GM18867 (cell line): ENCODE data around the gene MBIP.
A peak's percentile ranks its signal among the peaks of the same experiment; 100 is the strongest.
"Not testable (repeated sequence)": the region's sequence is repeated elsewhere in the genome, so short reads cannot be mapped to it uniquely, and the experiment has no call there.

Source experiments
- ATAC-seq: cut with Tn5 transposase; IDR thresholded peaks from one replicate; pipeline ENCODE4 v1.9.1; 2021; ENCODE audit warnings: mild to moderate bottlenecking, moderate library complexity; ENCODE audit not compliant: unreplicated experiment

MBIP gene

GRCh38 chr14:36320200-36320896 lies at the start of gene MBIP:
Gene MBIP, minus strand, starts transcription at chr14:36320637. Its CDS starts 49 bp downstream, at chr14:36320588.
- peak; percentile 98 for ATAC-seq

GRCh38 chr14:36367985-36368774 lies 47.7 kb upstream of the MBIP start:
- ATAC-seq, result no peak

DNA sequence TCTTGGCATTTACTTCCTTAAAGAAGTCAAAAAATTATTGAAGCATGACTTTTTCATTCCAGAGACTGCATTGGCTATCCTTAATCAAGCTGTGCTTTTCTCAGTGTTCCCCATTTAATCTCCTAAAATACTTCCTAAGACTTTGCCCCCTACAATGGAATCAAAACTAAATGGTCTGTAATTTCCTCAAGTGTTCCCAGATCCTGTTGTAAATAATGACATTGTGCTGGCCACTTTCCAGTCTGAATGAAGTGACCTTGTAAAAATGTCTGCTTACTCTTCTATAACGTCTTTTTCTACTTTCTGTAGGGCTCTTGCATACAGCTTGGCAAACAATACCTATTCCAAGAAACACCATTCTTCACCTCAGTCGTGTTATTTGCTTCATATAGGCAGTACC lies 45.3 kb upstream of the MBIP start:
- no peak for ATAC-seq

DNA sequence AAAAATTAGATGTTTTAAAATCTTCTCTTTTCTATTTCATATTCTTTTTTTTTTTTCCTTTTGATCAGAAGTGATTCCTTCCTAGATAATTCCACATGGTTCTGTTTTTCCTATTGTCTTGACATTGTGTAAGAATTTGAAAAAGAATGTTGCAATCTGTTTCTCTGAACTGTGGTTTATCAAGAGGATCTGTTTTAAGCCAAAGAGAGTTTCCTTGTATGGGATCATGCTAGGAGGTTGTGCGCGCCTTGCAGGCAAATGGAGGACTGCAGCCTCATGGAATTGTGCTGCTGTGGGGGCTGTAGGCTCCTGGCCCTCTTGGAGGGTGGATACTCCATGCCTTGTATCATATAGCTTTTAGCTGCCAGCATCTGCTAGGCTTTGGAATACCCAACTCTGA lies 43.3 kb upstream of the MBIP start:
- ATAC-seq, result no peak

GRCh38 chr14:36362648-36363047 lies 42.2 kb upstream of the MBIP start:
- no peak for ATAC-seq

- no peak for ATAC-seq
These were observed 40.9 kb upstream of the MBIP start for GRCh38 chr14:36361210-36361853.

DNA sequence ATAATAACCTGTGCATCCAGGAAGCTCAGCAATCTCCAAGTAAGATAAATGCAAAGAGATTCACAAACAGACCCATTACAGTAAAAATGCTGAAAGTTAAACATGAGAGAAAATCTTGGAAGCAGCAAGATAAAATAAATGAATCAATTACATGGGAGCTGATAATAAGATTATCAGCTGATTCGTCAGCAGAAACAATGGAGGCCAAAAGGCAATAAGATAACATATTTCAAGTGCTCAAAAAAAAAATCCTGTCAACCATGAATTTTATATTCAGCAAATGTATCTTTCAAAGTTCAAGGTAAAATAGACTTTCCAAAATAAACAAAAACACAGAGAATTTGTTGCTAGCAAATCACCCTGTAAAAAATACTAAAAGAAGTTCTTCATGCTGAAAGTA lies 36.4 kb upstream of the MBIP start:
- ATAC-seq, result no peak

DNA sequence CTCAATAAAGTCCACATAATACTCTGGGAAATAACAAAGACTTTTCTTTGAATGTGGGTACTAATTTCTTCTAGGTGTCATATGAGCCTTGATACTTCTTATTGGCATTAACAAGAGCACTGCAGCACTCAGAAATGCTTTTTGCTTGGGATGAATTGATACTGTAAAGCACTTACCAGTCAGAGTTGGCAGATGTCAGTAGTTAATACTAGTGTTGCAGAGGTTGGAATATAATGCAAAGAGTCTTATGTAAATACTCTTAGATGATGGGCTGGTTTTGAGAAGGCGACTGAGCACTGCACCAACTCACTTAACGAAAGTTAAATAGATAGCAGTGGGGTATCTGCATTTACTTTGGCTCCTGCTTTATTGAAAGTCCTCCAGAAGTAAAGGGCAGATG lies 25.6 kb upstream of the MBIP start:
- no peak for ATAC-seq

DNA sequence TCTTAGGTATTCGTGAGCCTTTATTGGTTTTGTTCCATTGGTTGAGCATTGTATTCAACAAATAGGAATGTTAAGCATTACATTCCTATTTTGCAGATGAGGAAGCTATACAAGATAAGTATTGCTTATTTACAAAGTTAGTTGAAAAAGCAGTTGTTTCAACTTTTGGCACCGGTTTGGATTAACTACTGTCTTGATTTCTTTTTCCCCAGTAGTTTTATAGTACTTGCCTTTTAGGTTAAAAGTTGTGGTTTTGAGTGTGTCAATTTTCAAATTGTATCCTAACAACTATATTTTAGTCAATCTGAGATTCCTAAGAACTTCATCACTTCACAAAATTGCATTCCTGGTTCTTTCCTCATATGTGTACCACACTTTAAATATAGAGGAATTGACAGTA lies 23.8 kb upstream of the MBIP start:
- no peak for ATAC-seq

GRCh38 chr14:36341811-36342210 lies 21.4 kb upstream of the MBIP start:
- not testable (repeated sequence) for ATAC-seq

DNA sequence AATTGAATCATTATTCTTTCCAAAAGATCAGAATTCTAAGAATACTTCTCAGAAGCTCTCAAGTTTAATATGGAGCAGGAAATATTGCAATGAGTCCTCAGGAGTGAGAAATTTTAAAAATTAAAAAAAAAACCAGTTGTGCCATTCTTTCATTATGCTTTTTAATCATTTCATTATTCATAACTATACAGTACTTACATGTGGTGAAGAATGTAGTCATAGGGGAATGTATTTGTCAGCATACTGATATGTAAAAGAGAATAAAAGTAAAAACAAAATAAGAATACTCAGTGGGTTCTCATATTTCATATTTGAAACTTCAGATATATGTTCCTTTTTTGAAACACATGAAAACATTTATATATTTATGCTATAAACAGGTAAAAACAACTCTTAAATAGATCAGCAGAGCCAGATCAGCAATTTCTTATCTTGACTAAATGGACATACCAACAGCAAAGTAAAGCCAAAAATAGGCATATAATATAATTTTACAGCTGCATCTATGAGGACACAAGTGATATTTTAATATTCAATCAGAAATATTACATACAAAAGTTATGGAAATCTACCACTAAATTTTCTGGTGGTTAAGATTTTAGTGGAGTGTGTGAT lies 19.9 kb upstream of the MBIP start:
- no peak for ATAC-seq

DNA sequence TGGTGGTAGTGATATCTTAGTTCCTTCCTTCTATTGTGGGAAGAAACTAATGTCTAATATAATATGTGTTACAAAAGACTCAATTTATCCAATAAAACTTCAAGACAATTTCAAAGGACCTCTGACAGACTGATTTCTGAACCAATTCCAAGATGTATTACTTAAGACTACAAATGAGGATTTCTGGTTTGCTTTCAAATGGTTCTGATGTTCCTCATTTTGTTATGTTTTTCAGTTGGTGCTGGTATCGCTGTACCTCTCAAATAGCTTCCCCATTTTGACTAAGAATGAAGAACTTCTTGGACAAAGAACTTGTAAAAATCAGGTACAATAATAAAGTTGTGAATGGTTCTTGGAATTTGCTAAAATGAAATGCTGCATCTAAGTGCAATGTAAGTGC lies 19.4 kb upstream of the MBIP start:
- no peak for ATAC-seq

GRCh38 chr14:36333119-36333518 lies 12.7 kb upstream of the MBIP start:
- ATAC-seq, result no peak

- ATAC-seq, result not testable (repeated sequence)
These were observed 7.1 kb upstream of the MBIP start for GRCh38 chr14:36327573-36327972.

DNA sequence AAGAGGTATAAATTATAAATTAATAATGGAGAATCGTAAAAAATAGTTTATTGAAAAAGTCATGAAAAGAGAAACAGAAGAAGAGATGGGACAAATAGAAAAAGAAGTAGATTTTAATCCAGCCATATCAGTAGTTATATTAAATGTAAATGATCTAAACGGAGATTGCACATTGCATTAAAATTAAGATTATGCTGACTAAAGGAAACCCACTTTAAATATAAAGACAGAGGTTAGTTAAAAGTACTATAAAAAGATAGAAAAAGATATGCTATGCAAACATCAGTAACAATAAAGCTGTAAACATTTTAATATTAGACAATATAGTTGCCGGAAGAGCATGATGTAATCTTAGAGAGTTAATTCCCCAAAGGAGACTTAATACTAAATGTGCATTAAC lies 5.4 kb upstream of the MBIP start:
- ATAC-seq, result no peak

GRCh38 chr14:36324897-36325296 lies 4.5 kb upstream of the MBIP start:
- no peak for ATAC-seq

GRCh38 chr14:36320897-36321381 lies 502 bp upstream of the MBIP start:
- peak; percentile 24 for ATAC-seq

DNA sequence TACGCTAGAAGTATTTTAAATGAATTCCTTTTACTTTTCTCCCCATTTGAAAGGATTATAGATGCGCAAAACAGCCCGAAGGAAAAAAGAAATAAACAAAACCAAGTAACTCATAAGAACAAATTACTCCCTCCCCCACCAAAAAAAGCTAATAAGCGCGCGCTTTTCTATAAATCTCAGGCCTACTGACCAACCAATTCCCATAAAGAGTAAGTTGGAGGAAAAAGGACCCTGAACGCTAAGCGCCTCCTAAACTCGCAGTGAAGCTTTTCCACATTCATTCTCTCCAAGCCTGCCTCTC lies 588 bp downstream of the MBIP start:
- ATAC-seq, result no peak

DNA sequence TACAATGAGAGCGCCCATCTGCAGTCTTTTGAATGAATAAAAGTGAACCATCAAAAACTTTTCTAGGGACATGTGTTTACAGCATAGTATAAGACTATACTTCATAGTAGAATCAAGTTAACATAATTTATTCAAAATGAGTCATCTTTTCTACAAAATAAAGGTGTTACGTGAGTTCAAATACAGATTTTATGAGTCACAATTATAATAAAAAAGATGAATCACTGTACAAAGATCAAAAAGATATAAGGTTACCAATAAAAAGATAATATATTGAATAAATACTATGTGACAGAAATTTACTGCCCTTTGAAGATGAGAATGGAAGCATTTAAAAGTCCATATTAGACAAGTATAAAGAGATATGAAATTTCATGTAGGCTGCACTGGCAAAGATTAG lies 2.8 kb downstream of the MBIP start:
- ATAC-seq, result no peak

DNA sequence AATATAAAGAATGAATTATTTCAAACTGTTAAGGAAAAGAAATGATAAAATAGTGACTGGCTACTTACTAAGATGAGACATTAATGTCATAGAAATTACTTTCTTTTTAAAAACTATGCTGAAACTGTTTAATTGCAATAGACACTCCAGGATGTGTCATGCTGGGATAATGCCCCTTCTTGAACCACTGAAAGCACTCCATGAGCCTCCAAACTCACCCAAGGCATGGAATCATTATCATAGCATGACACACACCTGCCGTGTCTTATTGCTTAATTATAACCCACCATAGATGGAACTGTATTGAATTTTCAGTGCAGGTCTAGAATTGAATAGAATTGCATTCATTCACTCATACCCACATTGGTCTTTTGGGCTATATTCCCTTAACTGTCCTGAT lies 4.3 kb downstream of the MBIP start:
- ATAC-seq, result no peak

DNA sequence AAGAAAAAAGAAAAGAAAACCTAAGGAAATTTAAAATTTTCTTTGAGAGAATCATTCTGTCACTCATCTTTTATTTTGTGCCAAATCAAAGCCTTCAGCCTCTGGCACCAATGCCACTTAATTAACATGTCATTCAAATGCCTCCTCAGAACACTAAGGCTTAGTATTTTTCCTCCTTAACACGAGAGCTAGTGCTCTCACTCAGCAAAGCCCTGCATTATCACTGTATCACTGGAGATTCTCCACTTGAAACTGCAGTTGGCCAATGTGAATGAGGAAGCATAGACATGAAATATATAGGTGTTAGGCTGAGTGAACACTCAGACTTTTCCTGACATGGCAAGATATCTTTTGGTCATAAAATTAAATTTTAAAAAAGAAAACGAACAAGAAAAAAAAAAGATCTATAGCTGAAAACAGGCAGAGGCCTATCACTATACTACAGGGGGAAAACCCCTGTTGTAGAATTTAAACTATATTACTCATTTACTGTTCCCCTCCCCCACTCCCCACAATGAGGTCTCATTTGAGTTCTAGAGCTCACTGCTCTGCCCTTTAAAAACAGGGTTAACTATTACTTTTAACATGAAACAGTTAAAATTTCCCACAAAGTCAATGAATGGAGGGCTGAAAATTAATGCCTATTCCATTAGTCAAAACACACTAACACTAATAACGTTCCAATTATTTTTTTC lies 5.1 kb downstream of the MBIP start:
- ATAC-seq, result peak; percentile 38
